Spleen (tissue), 11 donors: ENCODE measurements around the gene PGLYRP1. TPM values are rescaled to one million over a fixed set of nuclear protein-coding genes. Genes with fewer than 3 reads are reported as not detected.

Source experiments
- DNase-seq: peaks from one replicate; pipeline ENCODE4 v3.0.0-alpha.2; 2020
- H3K27ac ChIP-seq, 8 donors: fragments of 200-600 bp; sonication (generic) in 7 of 8; 1 replicate in 4 of 8; 2 replicates in 4 of 8; pipeline versions ENCODE4 v1.5.0 to v1.8.0; 2016 to 2021; ENCODE audit warnings: inconsistent platforms in 4 of 8, mild to moderate bottlenecking in 4 of 8, moderate library complexity in 1 of 8
- H3K27me3 ChIP-seq, 7 donors: fragments of 200-600 bp; sonication (generic) in 6 of 7; replicated peaks in 1 of 7; 1 replicate in 4 of 7; 2 replicates in 3 of 7; pipeline versions ENCODE4 v1.5.0 to v1.8.0; 2016 to 2021; ENCODE audit warnings: inconsistent platforms in 3 of 7, mild to moderate bottlenecking in 1 of 7
- H3K36me3 ChIP-seq, 6 donors: fragments of 200-600 bp; sonication (generic) in 5 of 6; 1 replicate in 4 of 6; 2 replicates in 2 of 6; pipeline versions ENCODE4 v1.5.0 to v1.8.0; 2016 to 2021; ENCODE audit warnings: inconsistent platforms in 2 of 6
- H3K4me1 ChIP-seq, 6 donors: fragments of 200-600 bp; sonication (generic) in 5 of 6; 1 replicate in 3 of 6; 2 replicates in 3 of 6; pipeline versions ENCODE4 v1.5.0 to v1.8.0; 2016 to 2021; ENCODE audit warnings: inconsistent platforms in 3 of 6
- H3K4me3 ChIP-seq, 8 donors: fragments of 200-600 bp; sonication (generic) in 7 of 8; 1 replicate in 4 of 8; 2 replicates in 4 of 8; pipeline versions ENCODE4 v1.5.0 to v1.8.0; 2016 to 2021; ENCODE audit warnings: inconsistent platforms in 4 of 8, mild to moderate bottlenecking in 4 of 8, moderate library complexity in 2 of 8
- H3K9me3 ChIP-seq, 8 donors: fragments of 200-600 bp; sonication (generic) in 7 of 8; 1 replicate in 4 of 8; 2 replicates in 4 of 8; pipeline versions ENCODE4 v1.5.0 to v1.8.0; 2016 to 2021; ENCODE audit warnings: inconsistent platforms in 4 of 8
- POLR2A ChIP-seq, 3 donors: fragments of 450-650 bp; IDR thresholded peaks; one replicate each; pipeline ENCODE4 v1.5.1; 2017; ENCODE audit warnings: antibody characterized with exemption in 3 of 3, mild to moderate bottlenecking in 1 of 3
- POLR2AphosphoS5 ChIP-seq, 3 donors: sonication (generic); formaldehyde crosslinking; IDR thresholded peaks; one replicate each; pipeline ENCODE4 v1.5.1; 2017; ENCODE audit warnings: antibody characterized with exemption in 3 of 3
- WGBS, 5 donors: extraction: QIAGEN DNeasy Blood & Tissue Kit in 3 of 5; methylation state at CpG; one replicate each; pipeline versions ENCODE4 v1.1.5 to v1.1.7; 2013 to 2018; 5-methylcytosine and 5-hydroxymethylcytosine counted together
- intact Hi-C: fragments of 100-400 bp; cut with DNase I; formaldehyde crosslinking; loops from one replicate; pipeline ENCODE4 v1.15.0; 2023; ENCODE audit warnings: low total_unique reads
- polyA plus RNA-seq, 3 donors: library from polyadenylated mRNA; stranded (reverse); fragments of 200-250 nt; gene quantifications; one replicate each; pipeline ENCODE4 v1.2.1, GENCODE V29; 2013
- total RNA-seq, 7 donors: library from RNA; depleted of rRNA in 3 of 7; stranded (reverse); fragments of >200 nt in 3 of 7; fragmentation: NEBNext Ultra II Directional in 4 of 7; extraction: Animal tissue kit (Norgen Biotek cat#: 25700) in 4 of 7; gene quantifications; one replicate each; pipeline versions ENCODE4 v1.1.0 to v1.2.1, GENCODE V29; 2016 to 2021
- TF ChIP-seq, protein P1 (sequence below), 11 experiments: fragments of 200-600 bp in 7 of 11; fragments of 450-650 bp in 4 of 11; sonication (generic) in 4 of 11; IDR thresholded peaks in 8 of 11; conservative IDR thresholded peaks in 3 of 11; 1 replicate in 7 of 11; 2 replicates in 4 of 11; pipeline versions ENCODE4 v1.4.0 to v1.8.0; 2016 to 2021; ENCODE audit warnings: antibody characterized with exemption in 11 of 11, inconsistent platforms in 4 of 11, mild to moderate bottlenecking in 1 of 11
- donor health status: healthy with polysubstance abuse.
- donor health status: DM: no; HTN: no; CAD: no; lungs with moderate emphysema.
- donor health status: DM: no; HTN: no; CAD: no.
- donor health status: Bipolar disorder and iron deficiency.
- donor health status: healthy.
- donor health status: DM: no; HTN: no; CAD: no.
- donor health status: DM: yes; HTN: yes; CAD: no.

The PGLYRP1 gene
- total and polyA plus RNA-seq, 10 donors = 2.5 to 97.9 (median 13.6) TPM

DNA sequence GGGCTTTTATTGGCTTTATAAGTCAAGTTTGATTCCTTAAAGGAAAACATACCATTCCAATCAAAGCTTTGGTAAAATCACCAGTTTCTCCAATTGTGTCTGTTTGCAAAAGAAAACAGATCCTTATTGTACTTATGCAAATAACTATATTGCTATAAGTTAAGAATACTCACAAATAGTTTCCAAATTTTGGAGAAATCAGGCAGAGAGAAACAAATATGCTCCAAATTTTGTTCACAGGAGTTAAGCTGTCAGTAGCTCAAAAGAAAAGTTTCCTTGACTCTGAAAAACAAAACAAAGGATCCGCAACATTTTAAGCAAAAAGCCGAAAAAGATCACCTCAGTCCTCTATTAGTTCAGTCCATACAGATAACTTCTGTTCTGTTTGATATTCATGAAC, 37.2 kb upstream of the PGLYRP1 start:
- Histone ChIP-seq H3K4me3 (no peak overlapping the region), H3K36me3 (no peaks in the 10 kb centered on the region), H3K9me3 (peaks cover 0 to 29% (median 24%) of the 10 kb centered on the region in 8 donors), H3K4me1 (no peaks in the 10 kb centered on the region), H3K27me3 (peaks cover 0 to 84% (median 17%) of the 10 kb centered on the region in 7 donors), H3K27ac (no peak overlapping the region)
- WGBS, 5 donors = 85 to 95% (median 93%) methylated on average over 2 of the region's 2 CpGs
- TF ChIP-seq, protein P1, sequence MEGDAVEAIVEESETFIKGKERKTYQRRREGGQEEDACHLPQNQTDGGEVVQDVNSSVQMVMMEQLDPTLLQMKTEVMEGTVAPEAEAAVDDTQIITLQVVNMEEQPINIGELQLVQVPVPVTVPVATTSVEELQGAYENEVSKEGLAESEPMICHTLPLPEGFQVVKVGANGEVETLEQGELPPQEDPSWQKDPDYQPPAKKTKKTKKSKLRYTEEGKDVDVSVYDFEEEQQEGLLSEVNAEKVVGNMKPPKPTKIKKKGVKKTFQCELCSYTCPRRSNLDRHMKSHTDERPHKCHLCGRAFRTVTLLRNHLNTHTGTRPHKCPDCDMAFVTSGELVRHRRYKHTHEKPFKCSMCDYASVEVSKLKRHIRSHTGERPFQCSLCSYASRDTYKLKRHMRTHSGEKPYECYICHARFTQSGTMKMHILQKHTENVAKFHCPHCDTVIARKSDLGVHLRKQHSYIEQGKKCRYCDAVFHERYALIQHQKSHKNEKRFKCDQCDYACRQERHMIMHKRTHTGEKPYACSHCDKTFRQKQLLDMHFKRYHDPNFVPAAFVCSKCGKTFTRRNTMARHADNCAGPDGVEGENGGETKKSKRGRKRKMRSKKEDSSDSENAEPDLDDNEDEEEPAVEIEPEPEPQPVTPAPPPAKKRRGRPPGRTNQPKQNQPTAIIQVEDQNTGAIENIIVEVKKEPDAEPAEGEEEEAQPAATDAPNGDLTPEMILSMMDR (IDR thresholded peaks at IDR 0.05 in 8 of 11, conservative IDR thresholded peaks at IDR 0.05 in 3 of 11) = no peak
- TF ChIP-seq POLR2AphosphoS5 (IDR thresholded peaks at IDR 0.05) = no peak
- no peak for TF ChIP-seq POLR2A (IDR thresholded peaks at IDR 0.05)
- intact Hi-C loops = no loop called here
- DNase-seq = no peak

DNA sequence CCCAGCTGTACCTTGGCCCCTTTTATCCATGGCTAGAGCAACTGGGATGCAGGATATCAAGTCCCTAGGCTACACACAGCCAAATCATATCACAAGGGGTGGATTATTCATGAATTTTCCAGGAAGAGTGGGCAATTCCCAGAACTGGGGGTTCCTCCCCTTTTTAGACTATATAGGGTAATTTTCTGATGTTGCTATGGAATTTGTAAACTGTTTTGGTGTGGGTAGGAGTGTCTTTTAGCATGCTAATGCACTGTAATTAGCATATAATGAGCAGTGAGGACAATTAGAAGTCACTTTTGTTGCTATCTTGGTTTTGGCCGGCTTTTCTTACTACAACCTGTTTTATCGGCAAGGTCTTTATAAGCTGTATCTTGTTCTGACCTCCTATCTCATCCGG, 35.9 kb upstream of the PGLYRP1 start:
- Histone ChIP-seq H3K36me3 (no peaks in the 10 kb centered on the region), H3K27ac (no peak overlapping the region), H3K4me1 (no peaks in the 10 kb centered on the region), H3K9me3 (peaks cover 0 to 29% (median 24%) of the 10 kb centered on the region in 8 donors), H3K27me3 (peaks cover 0 to 83% (median 10%) of the 10 kb centered on the region in 7 donors), H3K4me3 (no peak overlapping the region)
- TF ChIP-seq POLR2A (IDR thresholded peaks at IDR 0.05) (no peak), POLR2AphosphoS5 (IDR thresholded peaks at IDR 0.05) (no peak)
- TF ChIP-seq, protein P1 (IDR thresholded peaks at IDR 0.05 in 8 of 11, conservative IDR thresholded peaks at IDR 0.05 in 3 of 11) = no peak
- DNase-seq = no peak
- 92 to 98% (median 96%) methylated on average over 3 of the region's 3 CpGs for WGBS, 5 donors
- intact Hi-C loops = no loop called here

DNA sequence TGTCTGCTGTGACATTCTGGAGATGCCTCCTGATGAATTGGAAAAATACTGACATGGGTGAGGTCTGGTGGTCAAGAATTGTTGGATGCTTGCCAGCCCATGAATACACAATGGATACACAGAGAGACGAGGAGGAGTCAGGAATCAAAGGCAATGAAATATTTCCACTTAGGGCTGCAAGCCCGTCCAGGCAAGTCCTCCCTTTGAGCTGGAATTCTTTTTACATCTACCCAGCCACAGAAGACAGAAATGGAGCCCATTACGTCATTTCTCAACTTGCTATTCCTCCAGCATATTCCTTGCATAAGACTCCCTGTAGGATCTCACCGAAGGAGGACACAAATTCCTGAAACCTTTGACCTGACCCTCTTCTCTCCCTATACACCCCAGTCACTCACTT, 33.7 kb upstream of the PGLYRP1 start:
- DNase-seq = no peak
- Histone ChIP-seq H3K4me1 (no peaks in the 10 kb centered on the region), H3K36me3 (no peaks in the 10 kb centered on the region), H3K27me3 (peaks cover 0 to 75% (median 10%) of the 10 kb centered on the region in 7 donors), H3K9me3 (peaks cover 0 to 25% (median 20%) of the 10 kb centered on the region in 8 donors), H3K27ac (no peak overlapping the region), H3K4me3 (no peak overlapping the region)
- no peak for TF ChIP-seq POLR2AphosphoS5 (IDR thresholded peaks at IDR 0.05)
- TF ChIP-seq, protein P1 (IDR thresholded peaks at IDR 0.05 in 8 of 11, conservative IDR thresholded peaks at IDR 0.05 in 3 of 11) = no peak
- no peak for TF ChIP-seq POLR2A (IDR thresholded peaks at IDR 0.05)
- WGBS, 5 donors = 40 to 65% (median 51%) methylated on average over 4 of the region's 4 CpGs
- intact Hi-C loops = no loop called here

DNA sequence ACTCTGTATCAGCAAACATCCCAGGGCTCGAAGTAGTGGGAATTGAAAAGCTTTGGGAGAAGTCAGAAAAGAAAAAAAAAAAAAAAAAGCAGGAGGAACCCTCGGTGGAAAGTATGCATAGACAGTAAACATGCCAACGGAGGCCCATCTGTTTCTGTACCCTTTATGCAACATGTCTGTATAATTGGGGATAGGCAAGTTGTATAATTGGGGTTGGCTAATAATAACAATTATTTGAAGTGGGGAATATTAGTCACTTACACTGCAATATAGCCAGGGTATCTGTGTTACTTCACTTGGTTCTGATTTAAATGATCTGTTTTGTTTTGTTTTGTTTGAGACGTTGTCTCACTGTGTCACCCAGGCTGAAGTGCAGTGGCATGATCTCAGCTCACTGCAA, 30.0 kb upstream of the PGLYRP1 start:
- intact Hi-C loops = no loop called here
- Histone ChIP-seq H3K36me3 (no peaks in the 10 kb centered on the region), H3K4me1 (no peaks in the 10 kb centered on the region), H3K4me3 (no peak overlapping the region), H3K9me3 (no peaks in the 10 kb centered on the region), H3K27me3 (peaks cover 0 to 76% (median 19%) of the 10 kb centered on the region in 7 donors), H3K27ac (no peak overlapping the region)
- TF ChIP-seq, protein P1 (IDR thresholded peaks at IDR 0.05 in 8 of 11, conservative IDR thresholded peaks at IDR 0.05 in 3 of 11) = no peak
- TF ChIP-seq POLR2A (IDR thresholded peaks at IDR 0.05) = no peak
- no peak for TF ChIP-seq POLR2AphosphoS5 (IDR thresholded peaks at IDR 0.05)
- 55 to 72% (median 62%) methylated on average over 4 of the region's 4 CpGs for WGBS, 5 donors
- no peak for DNase-seq
